Activated CD8-positive, alpha-beta T cell treated with anti-CD3 and anti-CD28 coated beads for 36 hours (primary cell): Measurements from ENCODE around the gene RIN3. TPM values are rescaled to one million over a fixed set of nuclear protein-coding genes. Genes with fewer than 3 reads are reported as not detected.

ENCODE experiments used
- ATAC-seq: fragments of 200-7000 bp; cut with Tn5 transposase; one replicate; pipeline ENCODE4 v1.10.0; 2021; ENCODE audit warnings: mild to moderate bottlenecking, moderate library complexity
- CTCF ChIA-PET: fragments of 350-600 bp; sonication (Branson Sonifier 250); formaldehyde crosslinking; loops from one replicate; lab custom pipeline; 2021; ENCODE audit warnings: antibody characterized with exemption; lab: Charles Lee
- POLR2A ChIA-PET: fragments of 350-600 bp; sonication (Branson Sonifier 250); formaldehyde crosslinking; loops from one replicate; lab custom pipeline; 2021; ENCODE audit warnings: antibody characterized with exemption; lab: Charles Lee
- DNase-seq: peaks from one replicate; pipeline ENCODE4 v3.0.0-alpha.2; 2020
- H3K27ac Mint-ChIP-seq: one replicate; pipeline ENCODE4 v1.8.0; 2021; ENCODE audit warnings: mild to moderate bottlenecking, mixed read lengths
- H3K27me3 Mint-ChIP-seq: one replicate; pipeline ENCODE4 v1.8.0; 2021; ENCODE audit warnings: mixed read lengths
- H3K36me3 Mint-ChIP-seq: one replicate; pipeline ENCODE4 v1.8.0; 2021; ENCODE audit warnings: low read depth, mixed read lengths
- H3K4me1 Mint-ChIP-seq: one replicate; pipeline ENCODE4 v1.8.0; 2021; ENCODE audit warnings: low read depth, mixed read lengths
- H3K4me3 Mint-ChIP-seq: one replicate; pipeline ENCODE4 v1.8.0; 2021; ENCODE audit warnings: mild to moderate bottlenecking, moderate library complexity, mixed read lengths
- H3K9me3 Mint-ChIP-seq: one replicate; pipeline ENCODE4 v1.8.0; 2021; ENCODE audit warnings: mixed read lengths
- intact Hi-C: fragments of 100-400 bp; cut with micrococcal nuclease; formaldehyde crosslinking; loops from one replicate; pipeline ENCODE4 v1.10.0; 2022
- total RNA-seq, 2 experiments: library from RNA; stranded (reverse); gene quantifications; one replicate each; pipeline ENCODE4 v1.2.3, GENCODE V29; 2021
- TF ChIP-seq, protein P1 (sequence below): fragments of 200-600 bp; IDR thresholded peaks from one replicate; pipeline ENCODE4 v1.8.0; 2022; ENCODE audit warnings: antibody characterized with exemption, mild to moderate bottlenecking

The RIN3 gene
- total RNA-seq, 2 experiments from 2014 or later: 61.3 to 62.4 TPM

DNA sequence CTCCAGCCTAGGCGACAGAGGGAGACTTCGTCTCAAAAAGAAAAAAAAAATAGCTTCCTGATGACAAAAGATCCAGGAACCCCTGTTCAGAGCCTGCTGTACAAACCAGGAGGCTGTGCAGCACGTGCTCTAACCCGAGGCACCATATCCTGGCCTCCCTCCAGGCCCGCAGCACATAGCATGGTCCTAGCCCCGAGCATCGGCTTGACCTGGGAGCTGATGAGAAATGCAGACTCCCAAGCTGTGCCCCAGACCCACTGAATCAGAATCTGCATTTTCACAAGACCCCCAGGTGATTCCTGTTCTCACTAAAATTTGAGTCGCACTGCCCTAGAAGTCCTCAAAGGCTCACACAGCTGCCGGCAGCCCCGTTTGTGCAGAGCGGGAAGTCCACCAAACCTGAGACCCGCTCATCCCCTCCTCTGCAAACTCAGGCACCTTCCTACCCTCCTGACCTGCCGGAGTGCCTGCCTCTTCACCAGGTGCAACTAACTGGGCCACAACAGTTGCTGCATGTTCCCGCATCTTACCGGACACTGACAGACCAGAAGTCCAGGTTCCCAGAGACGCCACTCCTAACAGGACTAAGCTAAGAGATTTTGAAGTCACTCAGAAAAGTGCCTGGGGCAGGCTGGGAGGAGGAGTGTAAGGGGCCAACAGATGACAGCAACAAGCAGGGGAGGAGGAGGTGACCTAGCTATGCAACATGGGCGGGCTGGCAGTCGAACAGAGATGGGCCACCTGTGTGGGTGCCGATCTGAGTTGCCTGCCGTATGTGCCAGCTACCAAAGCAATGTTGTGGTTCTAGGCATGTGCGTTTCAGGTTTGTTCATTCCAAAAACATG is 24.0 kb upstream of the RIN3 start:
- ChIA-PET CTCF (interaction anchor here (0.8 kb wide), 1 partner anchor 11 kb away, joined by 3 read pairs; no protein-coding TSS in a partner anchor), POLR2A (interaction anchor here (0.7 kb wide), 1 partner anchor 41 kb away, joined by 3 read pairs; no protein-coding TSS in a partner anchor)
- peaks cover 6% of the 10 kb centered on the region for H3K4me1 Mint-ChIP-seq
- intact Hi-C loops: no loop called here
- no peak overlapping the region for H3K27ac Mint-ChIP-seq
- no peaks in the 10 kb centered on the region for H3K27me3 Mint-ChIP-seq
- DNase-seq (no peak), ATAC-seq (no peak)
- H3K36me3 Mint-ChIP-seq: no peaks in the 10 kb centered on the region
- no peaks in the 10 kb centered on the region for H3K9me3 Mint-ChIP-seq
- no peak overlapping the region for H3K4me3 Mint-ChIP-seq
- TF ChIP-seq, protein P1, sequence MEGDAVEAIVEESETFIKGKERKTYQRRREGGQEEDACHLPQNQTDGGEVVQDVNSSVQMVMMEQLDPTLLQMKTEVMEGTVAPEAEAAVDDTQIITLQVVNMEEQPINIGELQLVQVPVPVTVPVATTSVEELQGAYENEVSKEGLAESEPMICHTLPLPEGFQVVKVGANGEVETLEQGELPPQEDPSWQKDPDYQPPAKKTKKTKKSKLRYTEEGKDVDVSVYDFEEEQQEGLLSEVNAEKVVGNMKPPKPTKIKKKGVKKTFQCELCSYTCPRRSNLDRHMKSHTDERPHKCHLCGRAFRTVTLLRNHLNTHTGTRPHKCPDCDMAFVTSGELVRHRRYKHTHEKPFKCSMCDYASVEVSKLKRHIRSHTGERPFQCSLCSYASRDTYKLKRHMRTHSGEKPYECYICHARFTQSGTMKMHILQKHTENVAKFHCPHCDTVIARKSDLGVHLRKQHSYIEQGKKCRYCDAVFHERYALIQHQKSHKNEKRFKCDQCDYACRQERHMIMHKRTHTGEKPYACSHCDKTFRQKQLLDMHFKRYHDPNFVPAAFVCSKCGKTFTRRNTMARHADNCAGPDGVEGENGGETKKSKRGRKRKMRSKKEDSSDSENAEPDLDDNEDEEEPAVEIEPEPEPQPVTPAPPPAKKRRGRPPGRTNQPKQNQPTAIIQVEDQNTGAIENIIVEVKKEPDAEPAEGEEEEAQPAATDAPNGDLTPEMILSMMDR: no peak

DNA sequence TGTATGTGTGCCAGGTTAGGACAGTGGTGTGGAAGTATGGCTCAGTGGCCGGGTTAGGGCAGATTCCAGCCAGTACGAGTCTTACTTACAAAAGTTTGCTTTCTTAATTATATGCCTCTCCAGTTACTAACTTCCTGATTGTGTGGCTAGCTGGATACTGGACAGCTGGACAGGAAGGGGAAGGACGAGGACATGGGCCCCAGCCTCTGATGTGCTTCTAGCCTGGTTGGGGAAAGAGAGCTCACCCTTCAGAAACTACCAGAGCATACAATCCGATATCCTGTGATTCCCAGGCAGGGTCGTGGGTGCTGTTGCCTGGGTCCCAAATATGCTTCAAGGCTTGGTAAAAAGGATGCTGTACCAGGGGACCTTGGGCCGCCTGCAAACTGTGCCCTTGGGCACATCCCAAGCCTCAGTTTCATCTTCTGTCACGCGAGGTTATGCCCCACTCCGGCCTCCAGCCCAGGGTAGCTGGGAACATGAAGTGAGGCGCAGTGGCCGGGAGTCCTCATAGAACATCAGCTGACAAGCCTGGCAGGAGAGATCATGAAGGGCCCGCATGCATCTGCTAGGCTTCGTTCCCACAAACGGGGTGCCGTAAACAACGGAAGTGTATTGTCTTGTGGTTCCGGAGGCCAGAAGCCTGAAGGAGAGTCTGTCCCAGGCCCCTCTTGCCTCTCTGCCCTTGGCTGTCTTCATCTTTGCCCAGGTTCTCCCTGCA is 23.2 kb upstream of the RIN3 start:
- Mint-ChIP-seq H3K9me3 (no peaks in the 10 kb centered on the region), H3K27me3 (no peaks in the 10 kb centered on the region), H3K4me3 (no peak overlapping the region), H3K36me3 (no peaks in the 10 kb centered on the region), H3K4me1 (peaks cover 6% of the 10 kb centered on the region), H3K27ac (no peak overlapping the region)
- TF ChIP-seq, protein P1: no peak
- ATAC-seq: no peak
- intact Hi-C loops: no loop called here
- no peak for DNase-seq
- ChIA-PET POLR2A (no interaction called here), CTCF (no interaction called here)

DNA sequence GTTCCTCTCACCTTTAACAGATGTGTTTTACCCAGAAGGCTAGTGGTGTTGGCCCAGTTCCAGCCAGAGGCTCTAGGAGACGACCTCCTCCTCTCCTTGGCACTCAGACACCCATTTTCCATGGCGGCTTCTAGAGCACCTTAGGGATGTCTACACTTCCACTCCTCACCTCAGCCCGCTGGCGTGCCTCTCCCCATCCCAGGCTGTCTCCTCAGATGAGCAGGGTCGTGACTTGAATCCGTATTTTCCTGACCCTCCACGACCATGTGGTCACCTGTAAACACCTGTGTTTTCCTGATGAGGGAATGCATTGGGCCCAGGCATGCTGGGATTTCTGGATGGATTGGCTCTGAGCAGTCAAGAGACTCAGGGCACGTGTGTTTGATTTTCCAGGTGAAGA is 21.8 kb upstream of the RIN3 start:
- H3K4me3 Mint-ChIP-seq: no peak overlapping the region
- DNase-seq (no peak), ATAC-seq (no peak)
- H3K36me3 Mint-ChIP-seq: no peaks in the 10 kb centered on the region
- no peaks in the 10 kb centered on the region for H3K9me3 Mint-ChIP-seq
- no peak overlapping the region for H3K27ac Mint-ChIP-seq
- TF ChIP-seq, protein P1: no peak
- H3K4me1 Mint-ChIP-seq: peaks cover 6% of the 10 kb centered on the region
- no peaks in the 10 kb centered on the region for H3K27me3 Mint-ChIP-seq
- ChIA-PET POLR2A (no interaction called here), CTCF (no interaction called here)
- intact Hi-C loops: no loop called here

DNA sequence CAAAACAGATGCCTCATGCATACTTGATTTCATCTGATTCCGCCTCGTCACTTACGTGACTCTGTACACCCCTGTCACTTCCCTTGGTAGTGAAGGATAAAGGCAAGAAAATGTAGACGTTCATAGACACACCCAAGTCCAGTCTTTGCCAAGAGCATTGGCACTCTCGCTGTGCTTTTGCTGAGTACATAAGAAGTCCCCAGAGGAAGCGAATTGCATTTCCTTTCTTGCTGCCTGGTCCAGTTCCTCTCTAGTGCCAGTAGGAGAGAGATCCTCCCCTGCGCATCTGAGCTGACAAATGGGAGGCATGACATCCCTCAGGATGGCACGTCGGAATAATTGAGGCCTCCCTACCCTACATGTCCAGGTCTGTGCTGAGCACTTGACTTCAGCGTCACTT is 21.3 kb upstream of the RIN3 start:
- intact Hi-C loops: no loop called here
- H3K4me3 Mint-ChIP-seq: no peak overlapping the region
- CTCF ChIA-PET: no interaction called here

More for the DNA sequence above, 21.3 kb upstream of the RIN3 start:
- Mint-ChIP-seq H3K27me3 (no peaks in the 10 kb centered on the region), H3K9me3 (no peaks in the 10 kb centered on the region), H3K4me1 (peaks cover 6% of the 10 kb centered on the region), H3K36me3 (no peaks in the 10 kb centered on the region), H3K27ac (no peak overlapping the region)
- ATAC-seq (no peak), DNase-seq (no peak)
- POLR2A ChIA-PET: no interaction called here
- TF ChIP-seq, protein P1: no peak
